DMS 273 treated with DMSO at 0.1 percent for 48 hours (cell line): Measurements from ENCODE around the gene ARL3.
A peak's percentile ranks its signal among the peaks of the same experiment; 100 is the strongest.
"Not testable (repeated sequence)": the region's sequence is repeated elsewhere in the genome, so short reads cannot be mapped to it uniquely, and the experiment has no call there.

ENCODE experiments used
- DNase-seq: peaks from one replicate; lab custom pipeline; 2025; lab: John Stamatoyannopoulos, UW

Gene ARL3

GRCh38 chr10:102713814-102714620 is at the start of gene ARL3:
ARL3 (minus strand) TSS chr10:102714397; CDS start chr10:102714275, 122 bp downstream.
- peak; percentile 91 for DNase-seq

GRCh38 chr10:102763037-102763607 is 48.9 kb upstream of the ARL3 start:
- DNase-seq: no peak

- DNase-seq: no peak
Measured at GRCh38 chr10:102762401-102763015, 48.3 kb upstream of the ARL3 start.

- no peak for DNase-seq
Measured at GRCh38 chr10:102761981-102762380, 47.8 kb upstream of the ARL3 start.

- no peak for DNase-seq
Measured at GRCh38 chr10:102759497-102760210, 45.5 kb upstream of the ARL3 start.

- not testable (repeated sequence) for DNase-seq
Measured at GRCh38 chr10:102758933-102759262, 44.7 kb upstream of the ARL3 start.

GRCh38 chr10:102758240-102758932 is 44.2 kb upstream of the ARL3 start:
- DNase-seq: no peak

GRCh38 chr10:102757323-102757722 is 43.1 kb upstream of the ARL3 start:
- no peak for DNase-seq

GRCh38 chr10:102753718-102754117 is 39.5 kb upstream of the ARL3 start:
- DNase-seq: no peak

GRCh38 chr10:102752934-102753664 is 38.9 kb upstream of the ARL3 start:
- DNase-seq: no peak

GRCh38 chr10:102752266-102752930 is 38.2 kb upstream of the ARL3 start:
- DNase-seq: no peak

- no peak for DNase-seq
Measured at GRCh38 chr10:102745157-102745556, 31.0 kb upstream of the ARL3 start.

GRCh38 chr10:102744374-102745051 is 30.3 kb upstream of the ARL3 start:
- no peak for DNase-seq

GRCh38 chr10:102743588-102744373 is 29.6 kb upstream of the ARL3 start, which contains the start of gene WBP1L:
WBP1L (plus strand) TSS chr10:102743948; CDS start chr10:102744054, 106 bp downstream.
- DNase-seq: peak; percentile 95

- DNase-seq: no peak
Measured at GRCh38 chr10:102743078-102743587, 28.9 kb upstream of the ARL3 start.

- DNase-seq: not testable (repeated sequence)
Measured at GRCh38 chr10:102742313-102742712, 28.1 kb upstream of the ARL3 start.

GRCh38 chr10:102741726-102742237 is 27.6 kb upstream of the ARL3 start:
- DNase-seq: no peak

- no peak for DNase-seq
Measured at GRCh38 chr10:102740229-102740628, 26.0 kb upstream of the ARL3 start.

GRCh38 chr10:102738692-102739121 is 24.5 kb upstream of the ARL3 start:
- DNase-seq: no peak
